ENCODE data around the gene ABLIM2.

The ABLIM2 gene

GRCh38 chr4:8147231-8147970, 11.2 kb downstream of the ABLIM2 start:
- H3K27ac ChIP-seq (ENCODE audit: low read length), result no peak overlapping the region
- H2AFZ ChIP-seq (ENCODE audit: low read length), result no peak overlapping the region
- no peaks in the 10 kb centered on the region for H3K9me3 ChIP-seq (replicated peaks; ENCODE audit: insufficient read depth, low read length)
- H3K9me2 ChIP-seq (replicated peaks; ENCODE audit: insufficient read depth, low read length), result no peaks in the 10 kb centered on the region
- no peaks in the 10 kb centered on the region for H3K36me3 ChIP-seq (replicated peaks; ENCODE audit: insufficient read depth, low read length)
- no peaks in the 10 kb centered on the region for H3K4me1 ChIP-seq (ENCODE audit: low read length)
- no peak overlapping the region for H3K4me3 ChIP-seq (ENCODE audit: low read length)
- no peaks in the 10 kb centered on the region for H3K79me2 ChIP-seq (ENCODE audit: low read length)
- H3K27me3 ChIP-seq (replicated peaks; ENCODE audit: insufficient read depth, low read length), result peaks cover 99% of the 10 kb centered on the region
- no peaks in the 10 kb centered on the region for H3F3A ChIP-seq (ENCODE audit: insufficient read depth, low read length)
- H3K4me2 ChIP-seq (ENCODE audit: low read depth, low read length), result no peak overlapping the region
- no peaks in the 10 kb centered on the region for H4K20me1 ChIP-seq (ENCODE audit: insufficient read depth, low read length)
- DNase-seq, result no peak
- no peak for TF ChIP-seq EZH2 (optimal IDR thresholded peaks at IDR 0.05; ENCODE audit: low read depth, low read length)
- no peak for TF ChIP-seq EZH2phosphoT487 (IDR thresholded peaks at IDR 0.05; ENCODE audit: low read length)
- no peak for TF ChIP-seq CTCF (IDR thresholded peaks at IDR 0.05; ENCODE audit: low read length)
- H3K9ac ChIP-seq (ENCODE audit: low read length), result no peak overlapping the region

- Histone ChIP-seq H3K36me3 (replicated peaks; ENCODE audit: insufficient read depth, low read length) (no peaks in the 10 kb centered on the region), H3K4me2 (ENCODE audit: low read depth, low read length) (no peak overlapping the region), H3K9me3 (replicated peaks; ENCODE audit: insufficient read depth, low read length) (no peaks in the 10 kb centered on the region), H3K4me3 (ENCODE audit: low read length) (no peak overlapping the region), H4K20me1 (ENCODE audit: insufficient read depth, low read length) (no peaks in the 10 kb centered on the region), H3K79me2 (ENCODE audit: low read length) (no peaks in the 10 kb centered on the region), H3F3A (ENCODE audit: insufficient read depth, low read length) (no peaks in the 10 kb centered on the region), H3K9me2 (replicated peaks; ENCODE audit: insufficient read depth, low read length) (no peaks in the 10 kb centered on the region), H3K4me1 (ENCODE audit: low read length) (no peaks in the 10 kb centered on the region), H3K27ac (ENCODE audit: low read length) (no peak overlapping the region), H3K9ac (ENCODE audit: low read length) (no peak overlapping the region), H3K27me3 (replicated peaks; ENCODE audit: insufficient read depth, low read length) (peaks cover 99% of the 10 kb centered on the region), H2AFZ (ENCODE audit: low read length) (no peak overlapping the region)
- DNase-seq, result no peak
- TF ChIP-seq CTCF (IDR thresholded peaks at IDR 0.05; ENCODE audit: low read length) (no peak), EZH2 (optimal IDR thresholded peaks at IDR 0.05; ENCODE audit: low read depth, low read length) (no peak), EZH2phosphoT487 (IDR thresholded peaks at IDR 0.05; ENCODE audit: low read length) (no peak)
These were observed 12.5 kb downstream of the ABLIM2 start for GRCh38 chr4:8146157-8146556.

GRCh38 chr4:8144359-8144758, 14.3 kb downstream of the ABLIM2 start:
- Histone ChIP-seq H3K4me1 (ENCODE audit: low read length) (no peaks in the 10 kb centered on the region), H3K36me3 (replicated peaks; ENCODE audit: insufficient read depth, low read length) (no peaks in the 10 kb centered on the region), H3K9ac (ENCODE audit: low read length) (no peak overlapping the region), H3K4me3 (ENCODE audit: low read length) (no peak overlapping the region), H3K79me2 (ENCODE audit: low read length) (no peaks in the 10 kb centered on the region), H3K9me2 (replicated peaks; ENCODE audit: insufficient read depth, low read length) (no peaks in the 10 kb centered on the region), H3K27me3 (replicated peaks; ENCODE audit: insufficient read depth, low read length) (peaks cover 99% of the 10 kb centered on the region), H3F3A (ENCODE audit: insufficient read depth, low read length) (no peaks in the 10 kb centered on the region), H2AFZ (ENCODE audit: low read length) (no peak overlapping the region), H4K20me1 (ENCODE audit: insufficient read depth, low read length) (no peaks in the 10 kb centered on the region), H3K9me3 (replicated peaks; ENCODE audit: insufficient read depth, low read length) (no peaks in the 10 kb centered on the region), H3K27ac (ENCODE audit: low read length) (no peak overlapping the region), H3K4me2 (ENCODE audit: low read depth, low read length) (no peak overlapping the region)
- no peak for DNase-seq
- no peak for TF ChIP-seq CTCF (IDR thresholded peaks at IDR 0.05; ENCODE audit: low read length)
- TF ChIP-seq EZH2 (optimal IDR thresholded peaks at IDR 0.05; ENCODE audit: low read depth, low read length), result no peak
- no peak for TF ChIP-seq EZH2phosphoT487 (IDR thresholded peaks at IDR 0.05; ENCODE audit: low read length)
